RWPE2 (cell line): ENCODE measurements around the gene FNBP1L.

Experiments used
- ATAC-seq: fragments of 200-7000 bp; cut with Tn5 transposase; 3 replicates; pipeline ENCODE4 v1.9.1; 2021; ENCODE audit warnings: low read depth
- DNase-seq: peaks from one replicate; pipeline ENCODE4 v3.0.0-alpha.2; 2020; ENCODE audit warnings: low spot score
- H3K27ac ChIP-seq: fragments of 450-650 bp; 2 replicates; pipeline ENCODE4 v1.5.1; 2017; ENCODE audit warnings: mild to moderate bottlenecking; ENCODE audit not compliant: poor library complexity, severe bottlenecking
- H3K27me3 ChIP-seq: fragments of 250-450 bp; sonication (Bioruptor Pico); 2 replicates; pipeline ENCODE4 v1.5.1; 2021; ENCODE audit warnings: mild to moderate bottlenecking, moderate library complexity; ENCODE audit not compliant: insufficient read depth, poor library complexity, severe bottlenecking
- H3K36me3 ChIP-seq: fragments of 250-450 bp; sonication (Bioruptor Pico); 2 replicates; pipeline ENCODE4 v1.5.1; 2020; ENCODE audit warnings: low read depth, mild to moderate bottlenecking, moderate library complexity
- H3K4me1 ChIP-seq: fragments of 250-450 bp; sonication (Bioruptor Pico); 2 replicates; pipeline ENCODE4 v1.5.1; 2021; ENCODE audit warnings: mild to moderate bottlenecking, moderate library complexity; ENCODE audit not compliant: insufficient read depth, poor library complexity, severe bottlenecking
- H3K4me3 ChIP-seq: fragments of 250-450 bp; sonication (Bioruptor Pico); 2 replicates; pipeline ENCODE4 v1.5.1; 2021; ENCODE audit warnings: mild to moderate bottlenecking, moderate library complexity; ENCODE audit not compliant: severe bottlenecking
- H3K9me3 ChIP-seq: fragments of 250-450 bp; sonication (Bioruptor Pico); 2 replicates; pipeline ENCODE4 v1.5.1; 2021; ENCODE audit warnings: mild to moderate bottlenecking, moderate library complexity; ENCODE audit not compliant: severe bottlenecking
- TF ChIP-seq, protein P1 (sequence below): fragments of 450-650 bp; IDR thresholded peaks from one replicate; pipeline ENCODE4 v1.5.1; 2017; ENCODE audit warnings: mild to moderate bottlenecking, moderate library complexity; ENCODE audit not compliant: poor library complexity, severe bottlenecking

The FNBP1L gene

DNA sequence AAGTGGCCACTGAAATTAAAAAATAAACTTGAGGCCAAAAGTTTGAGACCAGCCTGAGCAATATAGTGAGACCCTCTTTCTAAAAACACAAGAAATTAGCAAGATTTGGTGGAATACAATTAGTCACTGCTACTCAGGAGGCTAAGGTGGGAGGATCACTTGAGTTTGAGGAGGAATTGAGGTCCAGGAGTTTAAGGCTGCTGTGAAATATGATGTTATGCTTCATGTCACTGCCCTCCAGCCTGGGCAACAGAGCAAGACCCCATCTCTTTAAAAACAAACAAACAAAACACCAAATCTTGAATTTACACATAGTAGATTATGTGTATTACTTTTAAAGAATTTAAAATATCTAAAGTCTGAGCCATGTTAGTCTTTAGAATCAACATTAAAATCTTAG, 6.3 kb upstream of the FNBP1L start:
- H3K36me3 ChIP-seq, result no peaks in the 10 kb centered on the region
- H3K4me3 ChIP-seq, result no peak overlapping the region
- TF ChIP-seq, protein P1, sequence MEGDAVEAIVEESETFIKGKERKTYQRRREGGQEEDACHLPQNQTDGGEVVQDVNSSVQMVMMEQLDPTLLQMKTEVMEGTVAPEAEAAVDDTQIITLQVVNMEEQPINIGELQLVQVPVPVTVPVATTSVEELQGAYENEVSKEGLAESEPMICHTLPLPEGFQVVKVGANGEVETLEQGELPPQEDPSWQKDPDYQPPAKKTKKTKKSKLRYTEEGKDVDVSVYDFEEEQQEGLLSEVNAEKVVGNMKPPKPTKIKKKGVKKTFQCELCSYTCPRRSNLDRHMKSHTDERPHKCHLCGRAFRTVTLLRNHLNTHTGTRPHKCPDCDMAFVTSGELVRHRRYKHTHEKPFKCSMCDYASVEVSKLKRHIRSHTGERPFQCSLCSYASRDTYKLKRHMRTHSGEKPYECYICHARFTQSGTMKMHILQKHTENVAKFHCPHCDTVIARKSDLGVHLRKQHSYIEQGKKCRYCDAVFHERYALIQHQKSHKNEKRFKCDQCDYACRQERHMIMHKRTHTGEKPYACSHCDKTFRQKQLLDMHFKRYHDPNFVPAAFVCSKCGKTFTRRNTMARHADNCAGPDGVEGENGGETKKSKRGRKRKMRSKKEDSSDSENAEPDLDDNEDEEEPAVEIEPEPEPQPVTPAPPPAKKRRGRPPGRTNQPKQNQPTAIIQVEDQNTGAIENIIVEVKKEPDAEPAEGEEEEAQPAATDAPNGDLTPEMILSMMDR, result no peak
- H3K4me1 ChIP-seq, result peaks cover 17% of the 10 kb centered on the region
- no peak overlapping the region for H3K27ac ChIP-seq
- DNase-seq, result no peak
- no peaks in the 10 kb centered on the region for H3K9me3 ChIP-seq
- no peaks in the 10 kb centered on the region for H3K27me3 ChIP-seq
- ATAC-seq, result no peak

DNA sequence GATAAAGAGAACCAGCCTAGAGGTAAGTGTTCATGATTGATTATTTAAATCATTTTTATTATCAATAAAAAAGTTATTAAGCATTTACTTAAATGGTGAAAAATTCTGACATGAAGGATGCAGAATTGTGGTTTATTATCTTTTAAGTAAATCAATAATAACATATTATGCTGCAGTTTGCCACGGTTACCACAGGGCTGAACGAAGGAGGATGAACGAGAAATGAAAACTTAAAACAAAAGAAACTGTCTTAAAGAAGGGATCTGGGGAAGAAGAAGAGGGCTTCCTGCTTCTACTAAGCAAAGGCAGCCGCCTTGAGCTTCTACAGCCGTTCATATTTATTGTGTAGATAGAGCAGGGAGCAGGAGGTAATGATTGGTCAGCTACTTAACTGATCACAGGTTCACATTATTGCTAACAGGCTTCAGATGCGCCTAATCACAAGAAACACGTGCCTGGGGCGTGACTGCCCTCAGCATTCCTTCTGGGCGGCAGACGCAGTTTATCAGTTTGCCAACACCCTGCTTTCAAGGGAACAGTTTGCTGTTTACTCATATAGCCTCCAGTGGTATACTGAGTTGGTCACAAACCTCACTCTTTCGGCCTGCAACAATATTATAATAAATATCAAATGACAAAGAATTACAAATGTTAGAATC, 5.8 kb upstream of the FNBP1L start:
- Histone ChIP-seq H3K36me3 (no peaks in the 10 kb centered on the region), H3K27me3 (no peaks in the 10 kb centered on the region), H3K27ac (peak overlapping the region; percentile 4), H3K4me1 (peaks cover 17% of the 10 kb centered on the region), H3K4me3 (no peak overlapping the region), H3K9me3 (no peaks in the 10 kb centered on the region)
- TF ChIP-seq, protein P1, result no peak
- ATAC-seq (no peak), DNase-seq (no peak)

DNA sequence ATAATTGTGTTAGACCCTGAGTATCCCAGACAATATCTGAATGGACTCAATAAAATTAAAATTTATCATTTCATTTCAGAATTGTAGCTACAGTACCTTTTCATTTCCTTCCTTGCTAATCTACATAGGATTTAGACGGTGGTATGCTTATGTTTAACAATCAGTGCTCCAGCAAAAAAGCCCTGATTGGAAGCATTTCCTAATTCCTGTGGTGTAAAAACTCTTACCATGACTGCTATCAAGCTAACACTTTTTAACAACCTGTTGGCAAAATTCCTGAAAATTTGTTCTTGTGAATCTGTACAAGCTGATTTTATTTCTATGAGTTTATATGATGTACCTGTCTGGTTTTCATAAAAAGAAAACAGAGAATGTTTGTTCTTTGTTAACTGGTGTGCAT, 5.2 kb upstream of the FNBP1L start:
- Histone ChIP-seq H3K27ac (peak overlapping the region; percentile 4), H3K36me3 (no peaks in the 10 kb centered on the region), H3K27me3 (no peaks in the 10 kb centered on the region), H3K4me1 (peaks cover 16% of the 10 kb centered on the region), H3K9me3 (no peaks in the 10 kb centered on the region), H3K4me3 (no peak overlapping the region)
- ATAC-seq (no peak), DNase-seq (no peak)
- TF ChIP-seq, protein P1, result no peak

DNA sequence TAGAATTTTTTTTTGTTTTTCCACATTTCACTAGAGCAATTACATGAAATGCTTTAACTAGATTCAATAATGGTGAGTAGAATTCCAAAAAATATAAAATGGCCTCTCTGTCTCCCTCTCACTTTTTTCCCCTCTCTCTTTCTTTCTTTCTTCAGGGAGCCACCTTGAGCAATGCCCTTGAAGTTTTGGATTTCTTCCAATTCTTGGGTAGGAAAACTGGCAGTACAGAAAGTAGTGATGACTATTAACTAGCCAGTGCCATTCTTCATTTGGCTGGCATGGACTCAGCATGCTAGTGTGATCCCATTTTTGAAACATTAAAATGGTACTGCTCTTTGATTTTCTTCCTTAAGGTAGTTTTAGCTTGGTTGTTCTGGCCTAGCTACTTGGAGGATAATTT, 4.5 kb upstream of the FNBP1L start:
- Histone ChIP-seq H3K4me3 (no peak overlapping the region), H3K27ac (no peak overlapping the region), H3K36me3 (no peaks in the 10 kb centered on the region), H3K4me1 (peaks cover 12% of the 10 kb centered on the region), H3K27me3 (no peaks in the 10 kb centered on the region), H3K9me3 (no peaks in the 10 kb centered on the region)
- DNase-seq (no peak), ATAC-seq (no peak)
- TF ChIP-seq, protein P1, result no peak

DNA sequence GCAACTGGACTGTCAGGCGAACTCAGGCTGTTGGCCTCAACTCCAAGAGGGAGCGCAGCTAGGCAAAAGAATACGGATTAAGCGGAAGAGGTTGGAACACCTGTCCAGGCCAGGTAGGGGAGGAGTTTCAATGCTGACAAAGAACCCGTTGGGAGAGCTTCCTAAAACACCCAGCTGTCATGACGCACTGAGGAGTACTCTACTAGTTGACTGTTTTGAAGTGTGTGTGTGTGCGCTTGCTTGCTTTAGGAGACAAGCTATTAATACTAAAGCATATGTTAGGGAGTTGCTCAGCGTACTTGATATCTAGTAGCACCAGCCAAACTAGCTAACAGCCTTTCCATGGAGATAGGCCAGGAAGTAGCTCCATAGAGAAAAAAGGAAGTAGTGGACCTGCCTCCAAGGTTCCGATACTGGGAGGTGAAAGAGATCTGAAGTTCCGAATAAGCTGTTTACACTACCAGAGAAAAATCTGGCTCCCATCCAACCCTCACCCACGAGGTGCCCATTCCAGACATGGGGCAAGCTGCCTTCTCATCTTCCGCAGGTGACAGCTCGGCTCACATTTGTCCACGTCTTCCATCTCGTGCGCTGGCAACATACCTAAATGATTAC, 974 bp upstream of the FNBP1L start:
- no peaks in the 10 kb centered on the region for H3K27me3 ChIP-seq
- DNase-seq (no peak), ATAC-seq (peak; percentile 64)
- H3K9me3 ChIP-seq, result no peaks in the 10 kb centered on the region
- H3K4me3 ChIP-seq, result peak overlapping the region; percentile 98
- peaks cover 28% of the 10 kb centered on the region for H3K4me1 ChIP-seq
- peak overlapping the region; percentile 80 for H3K27ac ChIP-seq
- TF ChIP-seq, protein P1, result no peak
- no peaks in the 10 kb centered on the region for H3K36me3 ChIP-seq
